Esophagus (tissue), 2 donors: ENCODE measurements around the gene CMTR1. TPM values are rescaled to one million over a fixed set of nuclear protein-coding genes. Genes with fewer than 3 reads are reported as not detected.
A peak's percentile ranks its signal among the peaks of the same experiment; 100 is the strongest.

ENCODE experiments used
- H3K27ac ChIP-seq, 2 donors: one replicate each; pipeline ENCODE4 v1.5.1; 2013; ENCODE audit warnings: low read depth in 2 of 2, mild to moderate bottlenecking in 2 of 2, inconsistent platforms in 1 of 2, low read length in 1 of 2, moderate library complexity in 1 of 2
- H3K27me3 ChIP-seq, 2 donors: one replicate each; pipeline ENCODE4 v1.6.1; 2013; ENCODE audit warnings: low read length in 2 of 2, control low read depth in 1 of 2, mild to moderate bottlenecking in 1 of 2; ENCODE audit not compliant: insufficient read depth in 2 of 2, control insufficient read depth in 1 of 2
- H3K36me3 ChIP-seq, 2 donors: one replicate each; pipeline ENCODE4 v1.6.1; 2013; ENCODE audit warnings: low read length in 1 of 2; ENCODE audit not compliant: control insufficient read depth in 2 of 2, insufficient read depth in 2 of 2
- H3K4me1 ChIP-seq, 2 donors: one replicate each; pipeline ENCODE4 v1.6.1; 2013; ENCODE audit warnings: low read length in 1 of 2; ENCODE audit not compliant: control insufficient read depth in 2 of 2, insufficient read depth in 2 of 2
- H3K4me3 ChIP-seq, 2 donors: one replicate each; pipeline ENCODE4 v1.5.1; 2013; ENCODE audit warnings: low read length in 2 of 2, mild to moderate bottlenecking in 2 of 2, low read depth in 1 of 2, moderate library complexity in 1 of 2
- H3K9me3 ChIP-seq, 2 donors: one replicate each; pipeline ENCODE4 v1.6.1; 2013; ENCODE audit warnings: mild to moderate bottlenecking in 2 of 2, low read depth in 1 of 2, low read length in 1 of 2, moderate library complexity in 1 of 2; ENCODE audit not compliant: control insufficient read depth in 2 of 2, insufficient read depth in 1 of 2
- whole genome bisulfite sequencing, 2 donors: extraction: QIAGEN DNeasy Blood & Tissue Kit; methylation state at CpG; one replicate each; pipeline ENCODE4 v1.1.7; 2013; 5-methylcytosine and 5-hydroxymethylcytosine counted together
- polyA plus RNA-seq, 2 donors: library from polyadenylated mRNA; stranded (reverse); fragments of 200-250 nt; gene quantifications; one replicate each; pipeline ENCODE4 v1.2.3, GENCODE V29; 2013
- donor health status: healthy with polysubstance abuse.
- donor health status: Bipolar disorder and iron deficiency.

The CMTR1 gene
- 10 to 100 TPM; 10.5 to 12.0 TPM for polyA plus RNA-seq

GRCh38 chr6:37432916-37433656, at the start of gene CMTR1:
TSS of gene CMTR1 (plus strand) at chr6:37433221. CDS start at chr6:37435630, 2,409 bp downstream.
- Histone ChIP-seq H3K36me3 (peaks cover 2 to 11% of the 10 kb centered on the region in 2 donors), H3K4me1 (peaks cover 0 to 3% of the 10 kb centered on the region in 2 donors), H3K4me3 (peak within 1 kb of the TSS; percentile 88 to 94), H3K27ac (peak within 1 kb of the TSS; percentile 87 to 89), H3K9me3 (no peaks in the 10 kb centered on the region), H3K27me3 (no peaks in the 10 kb centered on the region)
- 0 to 1% methylated on average over 41 to 61 of the region's 61 CpGs for WGBS, 2 donors

- Histone ChIP-seq H3K4me1 (no peaks in the 10 kb centered on the region), H3K9me3 (no peaks in the 10 kb centered on the region), H3K27ac (no peak overlapping the region), H3K27me3 (no peaks in the 10 kb centered on the region), H3K36me3 (peaks cover 14 to 20% of the 10 kb centered on the region in 2 donors), H3K4me3 (no peak overlapping the region)
These were observed 44.4 kb upstream of the CMTR1 start for GRCh38 chr6:37388578-37388977.

GRCh38 chr6:37389857-37390256, 43.2 kb upstream of the CMTR1 start:
- H3K4me3 ChIP-seq = no peak overlapping the region
- peaks cover 18 to 20% of the 10 kb centered on the region in 2 donors for H3K36me3 ChIP-seq
- H3K4me1 ChIP-seq = no peaks in the 10 kb centered on the region
- H3K9me3 ChIP-seq = no peaks in the 10 kb centered on the region
- no peaks in the 10 kb centered on the region for H3K27me3 ChIP-seq
- WGBS, 2 donors = 93 to 98% methylated on average over 3 of the region's 3 CpGs
- H3K27ac ChIP-seq = no peak overlapping the region

- Histone ChIP-seq H3K27ac (no peak overlapping the region), H3K9me3 (no peaks in the 10 kb centered on the region), H3K36me3 (peaks cover 18 to 20% of the 10 kb centered on the region in 2 donors), H3K27me3 (no peaks in the 10 kb centered on the region), H3K4me3 (no peak overlapping the region), H3K4me1 (no peaks in the 10 kb centered on the region)
- 54 to 60% methylated on average over 2 of the region's 2 CpGs for WGBS, 2 donors
These were observed 41.9 kb upstream of the CMTR1 start for GRCh38 chr6:37391120-37391519.

- Histone ChIP-seq H3K27me3 (no peaks in the 10 kb centered on the region), H3K27ac (no peak overlapping the region), H3K4me3 (no peak overlapping the region), H3K9me3 (no peaks in the 10 kb centered on the region), H3K36me3 (peaks cover 15 to 20% of the 10 kb centered on the region in 2 donors), H3K4me1 (no peaks in the 10 kb centered on the region)
- 90 to 92% methylated on average over 1 of the region's 1 CpG for WGBS, 2 donors
These were observed 40.2 kb upstream of the CMTR1 start for GRCh38 chr6:37392821-37393220.

- H3K9me3 ChIP-seq = no peaks in the 10 kb centered on the region
These were observed 39.6 kb upstream of the CMTR1 start for GRCh38 chr6:37393381-37393929.

GRCh38 chr6:37396571-37397180, 36.3 kb upstream of the CMTR1 start:
- Histone ChIP-seq H3K36me3 (peaks cover 3 to 7% of the 10 kb centered on the region in 2 donors), H3K4me1 (no peaks in the 10 kb centered on the region), H3K27ac (no peak overlapping the region), H3K4me3 (no peak overlapping the region), H3K27me3 (no peaks in the 10 kb centered on the region), H3K9me3 (no peaks in the 10 kb centered on the region)
- 77 to 82% methylated on average over 4 of the region's 4 CpGs for WGBS, 2 donors

More at GRCh38 chr6:37393381-37393929, 39.6 kb upstream of the CMTR1 start:
- WGBS, 2 donors = 82 to 85% methylated on average over 1 of the region's 1 CpG
- no peak overlapping the region for H3K27ac ChIP-seq
- peaks cover 15 to 20% of the 10 kb centered on the region in 2 donors for H3K36me3 ChIP-seq
- H3K27me3 ChIP-seq = no peaks in the 10 kb centered on the region
- H3K4me1 ChIP-seq = no peaks in the 10 kb centered on the region
- no peak overlapping the region for H3K4me3 ChIP-seq

- Histone ChIP-seq H3K36me3 (peaks cover 0 to 5% of the 10 kb centered on the region in 2 donors), H3K9me3 (no peaks in the 10 kb centered on the region), H3K4me1 (no peaks in the 10 kb centered on the region), H3K4me3 (no peak overlapping the region), H3K27ac (no peak overlapping the region), H3K27me3 (no peaks in the 10 kb centered on the region)
These were observed 33.9 kb upstream of the CMTR1 start for GRCh38 chr6:37399131-37399530.

GRCh38 chr6:37399795-37400490, 33.1 kb upstream of the CMTR1 start:
- Histone ChIP-seq H3K4me1 (no peaks in the 10 kb centered on the region), H3K36me3 (no peaks in the 10 kb centered on the region), H3K4me3 (no peak overlapping the region), H3K27me3 (no peaks in the 10 kb centered on the region), H3K9me3 (no peaks in the 10 kb centered on the region), H3K27ac (no peak overlapping the region)
- WGBS, 2 donors = 55 to 69% methylated on average over 4 of the region's 4 CpGs
